HG02623 (cell line): ENCODE measurements around the gene CLTRN.
A peak's percentile ranks its signal among the peaks of the same experiment; 100 is the strongest.
"Not testable (repeated sequence)": the region's sequence is repeated elsewhere in the genome, so short reads cannot be mapped to it uniquely, and the experiment has no call there.

Source experiments
- ATAC-seq: cut with Tn5 transposase; IDR thresholded peaks from one replicate; pipeline ENCODE4 v1.9.1; 2021; ENCODE audit warnings: moderate library complexity; ENCODE audit not compliant: unreplicated experiment

Gene CLTRN

GRCh38 chrX:15664487-15665444 is at the start of gene CLTRN:
CLTRN (minus strand) TSS chrX:15664805; CDS start chrX:15664775, 30 bp downstream.
- ATAC-seq: no peak

- not testable (repeated sequence) for ATAC-seq
Observed at GRCh38 chrX:15704273-15704672, 39.7 kb upstream of the CLTRN start.

GRCh38 chrX:15703809-15704208 is 39.2 kb upstream of the CLTRN start:
- not testable (repeated sequence) for ATAC-seq

GRCh38 chrX:15702488-15703371 is 38.1 kb upstream of the CLTRN start:
- ATAC-seq: no peak

- no peak for ATAC-seq
Observed at GRCh38 chrX:15696516-15696915, 31.9 kb upstream of the CLTRN start.

GRCh38 chrX:15694941-15695451 is 30.4 kb upstream of the CLTRN start:
- no peak for ATAC-seq

GRCh38 chrX:15686818-15687685 is 22.4 kb upstream of the CLTRN start:
- ATAC-seq: peak; percentile 53

GRCh38 chrX:15683193-15683592 is 18.6 kb upstream of the CLTRN start:
- no peak for ATAC-seq

- no peak for ATAC-seq
Observed at GRCh38 chrX:15681433-15681832, 16.8 kb upstream of the CLTRN start.

- ATAC-seq: no peak
Observed at GRCh38 chrX:15680401-15680800, 15.8 kb upstream of the CLTRN start.

GRCh38 chrX:15679246-15679645 is 14.6 kb upstream of the CLTRN start:
- ATAC-seq: no peak

- no peak for ATAC-seq
Observed at GRCh38 chrX:15678339-15678738, 13.7 kb upstream of the CLTRN start.

GRCh38 chrX:15676886-15677285 is 12.3 kb upstream of the CLTRN start:
- ATAC-seq: no peak

- ATAC-seq: peak; percentile 53
Observed at GRCh38 chrX:15675490-15675921, 10.9 kb upstream of the CLTRN start.

- peak; percentile 78 for ATAC-seq
Observed at GRCh38 chrX:15674841-15675489, 10.4 kb upstream of the CLTRN start.

GRCh38 chrX:15674514-15674840 is 9.9 kb upstream of the CLTRN start:
- ATAC-seq: no peak

- no peak for ATAC-seq
Observed at GRCh38 chrX:15673970-15674369, 9.4 kb upstream of the CLTRN start.

- ATAC-seq: no peak
Observed at GRCh38 chrX:15672881-15673280, 8.3 kb upstream of the CLTRN start.

- no peak for ATAC-seq
Observed at GRCh38 chrX:15663439-15663838, 1.2 kb downstream of the CLTRN start.

GRCh38 chrX:15654804-15655203 is 9.8 kb downstream of the CLTRN start:
- ATAC-seq: not testable (repeated sequence)
